Cardiac muscle cell (in vitro differentiated cells and primary cell): ENCODE measurements around the gene PAX5. TPM values are rescaled to one million over a fixed set of nuclear protein-coding genes. Genes with fewer than 3 reads are reported as not detected.

Source experiments
- DNase-seq, 2 donors: peaks; one replicate each; pipeline versions ENCODE4 v3.0.0 to v3.0.0-alpha.2; 2010 to 2017; ENCODE audit warnings: low read depth in 1 of 2, low spot score in 1 of 2
- H3K27ac ChIP-seq: fragments of 200-600 bp; sonication (generic); 2 replicates; pipeline ENCODE4 v1.5.1; 2016
- H3K27me3 ChIP-seq: fragments of 200-600 bp; sonication (generic); 2 replicates; pipeline ENCODE4 v1.6.0; 2016; ENCODE audit warnings: control low read depth
- H3K36me3 ChIP-seq: fragments of 200-600 bp; sonication (generic); 2 replicates; pipeline ENCODE4 v1.5.1; 2016; ENCODE audit warnings: control low read depth
- H3K4me1 ChIP-seq: fragments of 200-600 bp; sonication (generic); 2 replicates; pipeline ENCODE4 v1.8.1; 2017; ENCODE audit warnings: low read depth, mild to moderate bottlenecking, mixed run types
- H3K4me3 ChIP-seq: fragments of 200-600 bp; sonication (generic); 2 replicates; pipeline ENCODE4 v1.5.1; 2016; ENCODE audit warnings: mild to moderate bottlenecking
- H3K9me3 ChIP-seq: fragments of 200-600 bp; sonication (generic); 2 replicates; pipeline ENCODE4 v1.5.1; 2017; ENCODE audit warnings: low read depth, mild to moderate bottlenecking, control low read depth
- CTCF ChIP-seq: IDR thresholded peaks from 2 replicates; pipeline ENCODE4 v1.5.1; 2012; ENCODE audit warnings: low read depth, mild to moderate bottlenecking, low read length
- polyA plus RNA-seq: library from polyadenylated mRNA; unstranded; fragments of >200 nt; fragmentation: Nextera tagmentation; extraction: Ambion mirVana; gene quantifications from 2 replicates; pipeline ENCODE4 v1.2.1, GENCODE V29; 2016
- total RNA-seq: library from RNA; depleted of rRNA; stranded (reverse); fragments of >200 nt; gene quantifications from 2 replicates; pipeline ENCODE4 v1.2.3, GENCODE V29; 2016

PAX5 gene
- total and polyA plus RNA-seq, 2 experiments from 2014 or later, result not detected

- no peak overlapping the region for H3K27ac ChIP-seq
- peaks cover 4% of the 10 kb centered on the region for H3K4me1 ChIP-seq
- no peaks in the 10 kb centered on the region for H3K9me3 ChIP-seq
- peaks cover 41% of the 10 kb centered on the region for H3K27me3 ChIP-seq
- no peak for TF ChIP-seq CTCF
- H3K4me3 ChIP-seq, result no peak overlapping the region
- DNase-seq, result no peak
- H3K36me3 ChIP-seq, result no peaks in the 10 kb centered on the region
Measured at GRCh38 chr9:36866840-36867239, 167.2 kb downstream of the PAX5 start.

GRCh38 chr9:36865731-36866635 is 168.1 kb downstream of the PAX5 start:
- Histone ChIP-seq H3K27ac (no peak overlapping the region), H3K4me1 (peaks cover 4% of the 10 kb centered on the region)

GRCh38 chr9:36864491-36865410 is 169.3 kb downstream of the PAX5 start:
- Histone ChIP-seq H3K27ac (no peak overlapping the region), H3K9me3 (no peaks in the 10 kb centered on the region), H3K4me3 (no peak overlapping the region), H3K36me3 (no peaks in the 10 kb centered on the region), H3K27me3 (peaks cover 35% of the 10 kb centered on the region), H3K4me1 (peaks cover 4% of the 10 kb centered on the region)
- TF ChIP-seq CTCF, result no peak
- peak in 1 of 2 donors; percentile 61 for DNase-seq

More at GRCh38 chr9:36865731-36866635, 168.1 kb downstream of the PAX5 start:
- Histone ChIP-seq H3K9me3 (no peaks in the 10 kb centered on the region), H3K27me3 (peaks cover 35% of the 10 kb centered on the region), H3K4me3 (no peak overlapping the region), H3K36me3 (no peaks in the 10 kb centered on the region)
- no peak for TF ChIP-seq CTCF
- DNase-seq, result no peak

GRCh38 chr9:36862206-36863145 is 171.6 kb downstream of the PAX5 start:
- peak; percentile 61 to 67 for DNase-seq
- Histone ChIP-seq H3K36me3 (no peaks in the 10 kb centered on the region), H3K4me3 (no peak overlapping the region), H3K27me3 (peaks cover 20% of the 10 kb centered on the region), H3K9me3 (no peaks in the 10 kb centered on the region), H3K27ac (no peak overlapping the region), H3K4me1 (peaks cover 4% of the 10 kb centered on the region)
- TF ChIP-seq CTCF, result peak; percentile 83
